Measurements from ENCODE around the gene EFL1. TPM values are rescaled to one million over a fixed set of nuclear protein-coding genes. Genes with fewer than 3 reads are reported as not detected.

Gene EFL1
- total and polyA plus RNA-seq, 2 experiments from 2014 or later = 15.4 to 46.4 TPM

GRCh38 chr15:82172506-82172905 is 90.0 kb downstream of the EFL1 start (continued):
- TF ChIP-seq ZNF462 (CRISPR knock-in tag; IDR thresholded peaks at IDR 0.05) (no peak), STAT1 (IDR thresholded peaks at IDR 0.05; ENCODE audit: unreplicated experiment) (no peak), POLR2AphosphoS5 (IDR thresholded peaks at IDR 0.05; ENCODE audit: low read depth) (no peak), EZH2 (IDR thresholded peaks at IDR 0.05; ENCODE audit: low read depth, unreplicated experiment) (no peak), CREB1 (CRISPR knock-in tag; IDR thresholded peaks at IDR 0.05; ENCODE audit: low read depth) (no peak), CTCF (conservative IDR thresholded peaks at IDR 0.05; ENCODE audit: low read depth in 2 of 2) (no peak), ETS1 (IDR thresholded peaks at IDR 0.05) (no peak), NANOG (IDR thresholded peaks at IDR 0.05; ENCODE audit: borderline replicate concordance) (no peak), ZNF331 (CRISPR knock-in tag; IDR thresholded peaks at IDR 0.05; ENCODE audit: low read depth) (no peak)

Measured in GM23338 (cell line).